Measurements from ENCODE around the gene LCAT. TPM values are rescaled to one million over a fixed set of nuclear protein-coding genes. Genes with fewer than 3 reads are reported as not detected.
A peak's percentile ranks its signal among the peaks of the same experiment; 100 is the strongest.

The LCAT gene
- 12.5 TPM for total RNA-seq
- 10 to 100 TPM; 19.1 to 30.0 (median 26.0) TPM for polyA plus RNA-seq (ENCODE audit: insufficient read depth in 1 of 8, insufficient read length in 8 of 8, low replicate concordance in 1 of 8)
- long read RNA-seq, donor 1, partial matches to known transcripts: 0 of 3 reads
- long read RNA-seq, donor 1, other reads (novel, unspliced or antisense): 0 of 3 reads
- long read RNA-seq, donor 2, partial matches to known transcripts: 0 of 1 reads
- long read RNA-seq, donor 2, other reads (novel, unspliced or antisense): 0 of 1 reads
- long read RNA-seq, donor 3, partial matches to known transcripts: 0 of 3 reads
- long read RNA-seq, donor 3, other reads (novel, unspliced or antisense): 0 of 3 reads
- long read RNA-seq, donor 4, partial matches to known transcripts: 0 of 1 reads
- long read RNA-seq, donor 4, other reads (novel, unspliced or antisense): 0 of 1 reads
- long read RNA-seq, donor 5, partial matches to known transcripts: 0 of 2 reads
- long read RNA-seq, donor 5, other reads (novel, unspliced or antisense): 0 of 2 reads
- long read RNA-seq, donor 6, partial matches to known transcripts: 0 of 3 reads
- long read RNA-seq, donor 6, other reads (novel, unspliced or antisense): 0 of 3 reads
- long read RNA-seq, donor 7, partial matches to known transcripts: 0 of 3 reads
- long read RNA-seq, donor 7, other reads (novel, unspliced or antisense): 0 of 3 reads
- long read RNA-seq, donor 8, partial matches to known transcripts: 0 of 3 reads
- long read RNA-seq, donor 8, other reads (novel, unspliced or antisense): 0 of 3 reads
- long read RNA-seq, donor 9, partial matches to known transcripts: 0 of 2 reads
- long read RNA-seq, donor 9, other reads (novel, unspliced or antisense): 0 of 2 reads
- long read RNA-seq, donor 10, partial matches to known transcripts: 0 of 3 reads
- long read RNA-seq, donor 10, other reads (novel, unspliced or antisense): 0 of 3 reads
- long read RNA-seq, donor 11, partial matches to known transcripts: 0 of 4 reads
- long read RNA-seq, donor 11, other reads (novel, unspliced or antisense): 0 of 4 reads

- WGBS (ENCODE audit: insufficient coverage): 48% methylated on average over 19 of the region's 23 CpGs
- Histone ChIP-seq H3K4me3 (ENCODE audit: low read length) (no peak within 1 kb of the TSS), H3K27ac (ENCODE audit: low read length) (peak within 1 kb of the TSS; percentile 85), H3K9me3 (replicated peaks; ENCODE audit: control insufficient read depth, low read depth, low read length) (no peaks in the 10 kb centered on the region), H3K27me3 (ENCODE audit: control insufficient read depth, insufficient read depth, low read length) (no peaks in the 10 kb centered on the region), H3K36me3 (ENCODE audit: control insufficient read depth, insufficient read depth, low read length) (peaks cover 87% of the 10 kb centered on the region), H3K4me1 (ENCODE audit: control insufficient read depth, insufficient read depth, low read length) (peaks cover 24% of the 10 kb centered on the region)
- DNase-seq: peak; percentile 80
Observed at GRCh38 chr16:67943619-67944504, at the start of gene LCAT. Gene LCAT (minus strand): TSS chr16:67944120. CDS start chr16:67944101, 19 bp downstream.

- Histone ChIP-seq H3K27ac (ENCODE audit: low read length) (peak overlapping the region; percentile 35), H3K36me3 (ENCODE audit: control insufficient read depth, insufficient read depth, low read length) (no peaks in the 10 kb centered on the region), H3K4me1 (ENCODE audit: control insufficient read depth, insufficient read depth, low read length) (peaks cover 11% of the 10 kb centered on the region), H3K27me3 (ENCODE audit: control insufficient read depth, insufficient read depth, low read length) (no peaks in the 10 kb centered on the region), H3K4me3 (ENCODE audit: low read length) (peak overlapping the region; percentile 38), H3K9me3 (replicated peaks; ENCODE audit: control insufficient read depth, low read depth, low read length) (no peaks in the 10 kb centered on the region)
- WGBS (ENCODE audit: insufficient coverage): 2% methylated on average over 30 of the region's 39 CpGs
- DNase-seq: peak; percentile 81
Observed at GRCh38 chr16:67993207-67994039, 49.5 kb upstream of the LCAT start.

- H3K4me3 ChIP-seq (ENCODE audit: low read length): no peak overlapping the region
- DNase-seq: no peak
- peaks cover 12% of the 10 kb centered on the region for H3K4me1 ChIP-seq (ENCODE audit: control insufficient read depth, insufficient read depth, low read length)
- H3K27ac ChIP-seq (ENCODE audit: low read length): no peak overlapping the region
- WGBS (ENCODE audit: insufficient coverage): 67% methylated on average over 17 of the region's 20 CpGs
- H3K9me3 ChIP-seq (replicated peaks; ENCODE audit: control insufficient read depth, low read depth, low read length): no peaks in the 10 kb centered on the region
- H3K36me3 ChIP-seq (ENCODE audit: control insufficient read depth, insufficient read depth, low read length): no peaks in the 10 kb centered on the region
- H3K27me3 ChIP-seq (ENCODE audit: control insufficient read depth, insufficient read depth, low read length): no peaks in the 10 kb centered on the region
Observed at GRCh38 chr16:67992661-67993206, 48.8 kb upstream of the LCAT start.

GRCh38 chr16:67990018-67990386 is 46.1 kb upstream of the LCAT start:
- H3K27ac ChIP-seq (ENCODE audit: low read length): no peak overlapping the region
- WGBS (ENCODE audit: insufficient coverage): 89% methylated on average over 4 of the region's 6 CpGs
- H3K27me3 ChIP-seq (ENCODE audit: control insufficient read depth, insufficient read depth, low read length): no peaks in the 10 kb centered on the region
- H3K4me1 ChIP-seq (ENCODE audit: control insufficient read depth, insufficient read depth, low read length): peaks cover 26% of the 10 kb centered on the region
- H3K9me3 ChIP-seq (replicated peaks; ENCODE audit: control insufficient read depth, low read depth, low read length): no peaks in the 10 kb centered on the region
- DNase-seq: no peak
- H3K4me3 ChIP-seq (ENCODE audit: low read length): no peak overlapping the region
- H3K36me3 ChIP-seq (ENCODE audit: control insufficient read depth, insufficient read depth, low read length): no peaks in the 10 kb centered on the region

GRCh38 chr16:67989322-67990017 is 45.5 kb upstream of the LCAT start:
- Histone ChIP-seq H3K36me3 (ENCODE audit: control insufficient read depth, insufficient read depth, low read length) (no peaks in the 10 kb centered on the region), H3K27ac (ENCODE audit: low read length) (no peak overlapping the region), H3K4me3 (ENCODE audit: low read length) (no peak overlapping the region), H3K27me3 (ENCODE audit: control insufficient read depth, insufficient read depth, low read length) (no peaks in the 10 kb centered on the region), H3K4me1 (ENCODE audit: control insufficient read depth, insufficient read depth, low read length) (peaks cover 31% of the 10 kb centered on the region), H3K9me3 (replicated peaks; ENCODE audit: control insufficient read depth, low read depth, low read length) (no peaks in the 10 kb centered on the region)
- DNase-seq: no peak
- WGBS (ENCODE audit: insufficient coverage): 79% methylated on average over 5 of the region's 8 CpGs

DNA sequence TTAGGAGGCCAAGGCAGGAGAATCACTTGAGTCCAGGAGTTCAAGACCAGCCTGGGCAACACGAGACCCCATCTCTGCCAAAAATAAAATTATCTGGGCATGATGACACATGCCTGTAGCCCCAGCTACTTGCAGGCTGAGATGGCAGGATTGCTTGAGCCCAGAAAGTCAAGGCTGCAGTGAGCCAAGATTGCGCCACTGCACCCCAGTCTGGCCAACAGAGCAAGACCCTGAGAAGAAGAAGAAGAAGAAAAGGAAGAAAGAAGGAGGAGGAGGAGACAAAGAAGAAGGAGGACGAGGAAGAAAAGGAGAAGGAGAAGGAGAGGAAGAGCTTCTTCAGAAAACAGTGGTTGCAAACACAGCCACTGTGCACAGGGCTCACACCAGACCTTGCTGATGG is 44.8 kb upstream of the LCAT start:
- Histone ChIP-seq H3K4me3 (ENCODE audit: low read length) (no peak overlapping the region), H3K27ac (ENCODE audit: low read length) (no peak overlapping the region), H3K9me3 (replicated peaks; ENCODE audit: control insufficient read depth, low read depth, low read length) (no peaks in the 10 kb centered on the region), H3K27me3 (ENCODE audit: control insufficient read depth, insufficient read depth, low read length) (no peaks in the 10 kb centered on the region), H3K4me1 (ENCODE audit: control insufficient read depth, insufficient read depth, low read length) (peaks cover 34% of the 10 kb centered on the region), H3K36me3 (ENCODE audit: control insufficient read depth, insufficient read depth, low read length) (no peaks in the 10 kb centered on the region)
- 57% methylated on average over 3 of the region's 3 CpGs for WGBS (ENCODE audit: insufficient coverage)
- DNase-seq: no peak

DNA sequence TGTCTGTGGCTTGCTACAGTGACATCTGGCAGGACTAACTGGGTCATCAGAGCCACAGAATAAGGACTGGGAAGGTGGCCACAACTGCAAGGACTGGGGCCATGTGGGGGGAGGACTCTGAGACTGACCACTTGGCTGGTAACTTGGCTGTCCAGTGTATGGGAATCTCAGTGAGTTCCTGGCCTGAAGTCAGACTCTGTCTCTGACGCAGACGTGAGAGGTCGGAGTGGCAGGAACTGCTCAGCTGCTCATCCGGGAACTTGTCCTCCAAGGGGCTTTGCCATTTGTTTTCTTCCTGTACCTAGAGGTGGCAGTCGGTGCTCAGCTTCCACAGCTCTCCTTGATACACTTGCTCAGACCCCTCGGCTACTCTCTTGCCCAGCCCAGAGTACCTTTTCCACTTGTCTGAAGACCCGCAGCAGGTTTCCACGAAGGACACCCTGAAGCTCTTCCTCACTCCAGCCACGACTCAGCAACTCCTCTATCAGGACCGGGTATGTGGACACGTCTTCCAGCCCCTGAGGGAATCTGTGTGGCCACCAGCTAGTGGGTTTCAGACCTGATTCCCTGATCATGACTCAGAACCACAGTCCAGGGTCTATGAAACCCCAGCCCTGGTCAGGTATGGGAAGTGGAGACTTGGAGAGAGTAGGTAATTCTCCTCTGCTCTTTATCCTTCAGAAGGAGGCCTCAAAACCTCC is 43.7 kb upstream of the LCAT start:
- no peaks in the 10 kb centered on the region for H3K9me3 ChIP-seq (replicated peaks; ENCODE audit: control insufficient read depth, low read depth, low read length)
- no peaks in the 10 kb centered on the region for H3K27me3 ChIP-seq (ENCODE audit: control insufficient read depth, insufficient read depth, low read length)
- H3K4me1 ChIP-seq (ENCODE audit: control insufficient read depth, insufficient read depth, low read length): peaks cover 28% of the 10 kb centered on the region
- peak overlapping the region; percentile 59 for H3K27ac ChIP-seq (ENCODE audit: low read length)
- peak; percentile 53 for DNase-seq
- no peak overlapping the region for H3K4me3 ChIP-seq (ENCODE audit: low read length)
- 62% methylated on average over 11 of the region's 11 CpGs for WGBS (ENCODE audit: insufficient coverage)
- no peaks in the 10 kb centered on the region for H3K36me3 ChIP-seq (ENCODE audit: control insufficient read depth, insufficient read depth, low read length)

DNA sequence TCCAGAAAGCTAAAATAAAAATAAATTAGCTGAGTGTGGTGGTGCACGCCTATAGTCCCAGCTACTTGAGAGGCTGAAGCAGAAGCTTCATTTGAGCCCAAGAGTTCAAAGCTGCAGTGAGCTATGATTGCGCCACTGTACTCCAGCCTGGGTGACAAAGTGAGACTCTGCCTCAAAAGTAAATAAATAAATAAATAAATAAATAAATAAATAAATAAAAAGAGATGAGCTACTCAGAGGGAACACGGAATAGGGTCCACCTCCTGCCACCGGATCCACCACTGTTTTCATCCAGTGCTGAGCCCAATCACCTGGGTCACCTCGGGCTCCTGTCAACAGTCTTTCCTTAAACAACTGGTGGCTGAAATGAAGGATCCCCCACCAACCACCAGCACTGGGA is 43.0 kb upstream of the LCAT start:
- WGBS (ENCODE audit: insufficient coverage): 78% methylated on average over 4 of the region's 5 CpGs
- H3K4me1 ChIP-seq (ENCODE audit: control insufficient read depth, insufficient read depth, low read length): peaks cover 28% of the 10 kb centered on the region

More for the DNA sequence above, 43.0 kb upstream of the LCAT start:
- H3K9me3 ChIP-seq (replicated peaks; ENCODE audit: control insufficient read depth, low read depth, low read length): no peaks in the 10 kb centered on the region
- no peaks in the 10 kb centered on the region for H3K27me3 ChIP-seq (ENCODE audit: control insufficient read depth, insufficient read depth, low read length)
- peak overlapping the region; percentile 59 for H3K27ac ChIP-seq (ENCODE audit: low read length)
- H3K4me3 ChIP-seq (ENCODE audit: low read length): no peak overlapping the region
- no peaks in the 10 kb centered on the region for H3K36me3 ChIP-seq (ENCODE audit: control insufficient read depth, insufficient read depth, low read length)
- DNase-seq: no peak

Data from muscle of leg (tissue), 16 donors.